ENCODE data around the gene BDKRB1.

Gene BDKRB1

DNA sequence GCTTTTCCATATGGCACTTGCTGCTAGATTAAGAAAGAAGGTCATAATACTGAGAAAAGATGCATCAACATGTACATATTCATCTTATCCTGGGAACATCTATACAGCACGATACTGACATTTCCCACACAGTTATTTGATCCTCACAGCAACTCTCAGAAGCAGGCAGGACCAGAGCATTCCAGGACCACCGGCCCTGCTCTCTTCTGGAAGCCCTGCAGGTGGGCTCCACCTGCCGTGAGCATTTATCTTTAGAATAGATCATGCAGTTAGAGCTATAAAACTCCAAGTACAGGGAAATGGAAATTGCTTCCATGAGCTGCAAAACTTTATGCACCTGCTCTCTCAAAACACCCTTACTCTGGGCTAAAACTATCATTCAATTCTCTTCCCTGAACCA, 5.5 kb upstream of the BDKRB1 start:
- no peak overlapping the region for H3K4me3 ChIP-seq
- no peak overlapping the region for H3K27ac ChIP-seq
- DNase-seq (ENCODE audit: low spot score) = no peak
- TF ChIP-seq, protein P1, sequence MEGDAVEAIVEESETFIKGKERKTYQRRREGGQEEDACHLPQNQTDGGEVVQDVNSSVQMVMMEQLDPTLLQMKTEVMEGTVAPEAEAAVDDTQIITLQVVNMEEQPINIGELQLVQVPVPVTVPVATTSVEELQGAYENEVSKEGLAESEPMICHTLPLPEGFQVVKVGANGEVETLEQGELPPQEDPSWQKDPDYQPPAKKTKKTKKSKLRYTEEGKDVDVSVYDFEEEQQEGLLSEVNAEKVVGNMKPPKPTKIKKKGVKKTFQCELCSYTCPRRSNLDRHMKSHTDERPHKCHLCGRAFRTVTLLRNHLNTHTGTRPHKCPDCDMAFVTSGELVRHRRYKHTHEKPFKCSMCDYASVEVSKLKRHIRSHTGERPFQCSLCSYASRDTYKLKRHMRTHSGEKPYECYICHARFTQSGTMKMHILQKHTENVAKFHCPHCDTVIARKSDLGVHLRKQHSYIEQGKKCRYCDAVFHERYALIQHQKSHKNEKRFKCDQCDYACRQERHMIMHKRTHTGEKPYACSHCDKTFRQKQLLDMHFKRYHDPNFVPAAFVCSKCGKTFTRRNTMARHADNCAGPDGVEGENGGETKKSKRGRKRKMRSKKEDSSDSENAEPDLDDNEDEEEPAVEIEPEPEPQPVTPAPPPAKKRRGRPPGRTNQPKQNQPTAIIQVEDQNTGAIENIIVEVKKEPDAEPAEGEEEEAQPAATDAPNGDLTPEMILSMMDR (IDR thresholded peaks at IDR 0.05) = no peak

DNA sequence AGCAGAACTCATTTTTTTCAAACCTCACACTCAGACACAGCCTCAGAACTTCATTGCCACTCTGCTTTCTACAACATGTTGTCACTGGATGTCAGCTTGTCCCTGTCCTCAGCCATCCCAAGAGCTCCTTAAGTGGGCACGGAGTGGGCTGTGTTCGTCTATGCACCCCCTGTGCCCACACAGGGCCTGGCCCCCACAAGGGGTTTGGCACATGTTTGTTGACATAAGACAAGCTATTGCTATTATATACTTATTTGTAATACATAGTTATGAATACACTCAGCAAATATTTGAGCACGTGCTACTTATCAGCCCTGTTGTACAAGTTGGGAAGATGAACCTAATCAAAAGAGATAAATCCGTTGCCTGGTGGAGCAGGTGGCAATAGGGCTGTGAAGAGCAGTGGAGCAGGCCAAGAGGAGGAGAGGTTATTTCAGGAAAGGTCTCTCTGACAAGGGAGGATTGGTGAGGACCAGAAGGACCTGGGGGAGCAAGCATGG, 4.3 kb upstream of the BDKRB1 start:
- DNase-seq (ENCODE audit: low spot score) = no peak
- no peak overlapping the region for H3K27ac ChIP-seq
- TF ChIP-seq, protein P1 (IDR thresholded peaks at IDR 0.05) = no peak
- H3K4me3 ChIP-seq = no peak overlapping the region

DNA sequence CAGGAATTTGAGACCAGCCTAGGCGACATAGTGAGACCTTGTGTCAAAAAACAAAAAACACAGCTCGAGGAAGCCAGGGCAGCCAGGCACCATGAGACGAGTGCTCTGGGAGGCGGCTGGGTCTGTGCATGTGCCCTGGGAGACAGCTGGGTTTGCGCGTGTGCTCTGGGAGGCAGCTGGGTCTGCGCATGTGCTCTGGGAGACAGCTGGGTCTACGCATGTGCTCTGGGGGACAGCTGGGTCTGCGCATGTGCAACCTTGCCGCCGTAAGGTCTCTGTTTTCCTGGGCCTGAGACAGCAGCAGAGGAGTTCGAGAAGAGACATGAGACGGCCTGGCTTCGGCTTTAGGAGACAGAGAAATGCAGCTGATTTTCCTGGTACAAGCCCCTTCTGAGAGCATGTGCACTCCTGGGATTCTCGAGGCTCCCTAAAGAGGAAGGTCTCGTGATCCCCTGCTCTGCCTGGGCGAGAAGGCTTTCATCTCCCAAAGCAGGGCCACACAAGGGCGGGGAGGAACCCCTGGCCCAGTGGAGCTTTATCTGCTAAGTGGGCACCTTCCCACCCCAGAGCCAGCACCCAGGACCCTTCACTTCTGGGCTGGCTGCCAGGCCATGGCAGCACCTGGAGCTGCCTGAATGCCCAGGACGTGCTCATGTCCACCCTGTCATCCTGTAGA, 3.5 kb upstream of the BDKRB1 start:
- H3K4me3 ChIP-seq = no peak overlapping the region
- TF ChIP-seq, protein P1 (IDR thresholded peaks at IDR 0.05) = no peak
- no peak overlapping the region for H3K27ac ChIP-seq
- no peak for DNase-seq (ENCODE audit: low spot score)

DNA sequence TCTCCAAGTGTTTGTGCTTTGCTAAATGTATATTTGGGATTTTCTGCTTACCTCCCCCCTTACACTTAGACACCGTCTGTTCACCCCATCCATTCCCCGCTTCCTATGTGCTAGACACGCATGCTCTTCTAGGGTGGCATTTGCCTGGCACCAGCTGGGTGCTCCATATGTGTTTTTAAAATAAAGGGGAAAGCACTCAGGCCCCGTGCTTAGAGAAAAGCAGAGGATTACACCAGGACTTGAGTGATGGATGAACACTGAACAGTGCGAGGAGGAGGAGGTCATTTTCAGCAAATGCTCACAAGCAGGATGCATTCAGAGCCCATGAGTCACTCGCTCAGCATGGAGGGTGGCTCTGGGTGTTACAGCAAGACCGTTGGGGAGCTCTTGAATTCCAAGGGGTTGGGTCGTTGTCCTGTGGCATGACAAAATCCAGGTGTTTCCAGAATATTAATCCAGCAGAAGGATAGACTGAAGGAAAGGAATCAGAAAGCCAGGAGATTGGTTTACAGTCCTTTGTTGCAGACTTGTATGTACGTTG, 2.9 kb upstream of the BDKRB1 start:
- no peak for DNase-seq (ENCODE audit: low spot score)

DNA sequence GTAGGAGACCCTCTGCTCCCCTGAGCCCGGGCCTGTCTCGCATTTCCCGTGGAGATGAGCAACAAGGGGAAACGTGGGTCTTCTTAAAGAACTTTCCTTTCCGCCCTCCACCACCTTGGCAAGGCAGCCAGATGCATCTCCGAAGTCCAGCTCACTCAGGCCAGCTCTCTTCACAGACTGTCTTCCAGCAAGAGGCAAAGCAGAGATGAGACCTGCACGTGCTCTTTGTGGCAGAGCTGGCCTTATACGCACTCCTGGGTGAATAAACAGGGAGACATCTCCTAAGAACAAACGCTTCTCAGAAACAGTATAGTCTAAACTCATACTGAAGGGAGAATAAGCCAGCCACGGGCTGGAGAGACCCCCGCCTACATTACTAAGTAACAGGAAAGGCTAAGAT, 1.3 kb upstream of the BDKRB1 start:
- H3K27ac ChIP-seq = no peak overlapping the region
- TF ChIP-seq, protein P1 (IDR thresholded peaks at IDR 0.05) = no peak
- DNase-seq (ENCODE audit: low spot score) = no peak
- no peak overlapping the region for H3K4me3 ChIP-seq

More for the DNA sequence above, 2.9 kb upstream of the BDKRB1 start:
- H3K27ac ChIP-seq = no peak overlapping the region
- TF ChIP-seq, protein P1 (IDR thresholded peaks at IDR 0.05) = no peak
- H3K4me3 ChIP-seq = no peak overlapping the region

DNA sequence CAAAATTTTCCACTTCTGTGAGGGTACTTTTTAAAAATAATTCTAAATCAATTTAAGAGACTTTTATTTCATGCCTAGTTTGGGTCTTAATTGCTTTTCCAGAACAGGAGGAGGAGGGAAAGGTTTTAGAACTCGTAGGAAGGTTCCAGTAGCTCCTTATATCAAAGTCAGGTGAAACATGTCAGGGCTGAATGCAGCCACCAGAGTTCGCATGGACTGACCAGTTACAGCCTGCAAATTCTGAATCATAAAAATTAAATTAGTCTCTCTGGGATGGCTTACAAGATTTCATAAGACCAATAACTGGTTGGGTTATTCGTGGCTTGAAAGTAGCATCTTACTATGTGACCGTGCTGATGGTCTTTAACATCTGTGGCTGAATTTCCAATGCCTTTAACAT, 397 bp downstream of the BDKRB1 start:
- H3K4me3 ChIP-seq = no peak overlapping the region
- TF ChIP-seq, protein P1 (IDR thresholded peaks at IDR 0.05) = no peak
- no peak for DNase-seq (ENCODE audit: low spot score)
- H3K27ac ChIP-seq = peak overlapping the region in 1 of 2 donors; percentile 2

DNA sequence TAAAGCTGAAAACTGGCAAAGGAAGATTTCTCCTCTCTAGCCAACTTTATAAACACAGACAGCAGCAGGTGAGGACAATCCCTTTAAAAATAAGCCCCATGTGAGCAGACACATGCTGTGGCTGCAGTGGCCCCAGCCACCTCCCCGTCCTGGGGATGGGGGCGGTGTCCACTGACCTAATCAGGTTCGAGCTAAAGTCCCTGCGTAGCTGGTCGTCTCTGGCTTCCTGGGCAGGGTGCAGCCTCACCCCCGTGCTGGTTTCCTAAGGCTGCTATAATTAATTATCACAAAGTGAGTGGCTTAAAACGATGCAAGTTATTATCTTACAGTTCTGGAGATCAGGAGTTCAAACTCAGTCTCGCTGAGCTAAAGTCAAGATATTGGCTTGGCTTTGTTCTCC, 1.0 kb downstream of the BDKRB1 start:
- Histone ChIP-seq H3K27ac (peak overlapping the region in 1 of 2 donors; percentile 2), H3K4me3 (no peak overlapping the region)
- TF ChIP-seq, protein P1 (IDR thresholded peaks at IDR 0.05) = no peak
- DNase-seq (ENCODE audit: low spot score) = no peak

All from coronary artery (tissue), 2 donors.